Measurements from ENCODE around the gene PDCD10. TPM values are rescaled to one million over a fixed set of nuclear protein-coding genes. Genes with fewer than 3 reads are reported as not detected.

Gene PDCD10
- total RNA-seq = 66.2 and 74.5 TPM in 2 replicates

- peaks cover 5% of the 10 kb centered on the region for H3K4me1 Mint-ChIP-seq (ENCODE audit: low read depth)
These were observed at the start of gene PDCD10 for GRCh38 chr3:167734498-167735232. Gene PDCD10 (minus strand): TSS chr3:167734892. CDS start chr3:167720157, 14,735 bp downstream.

GRCh38 chr3:167783781-167784180 lies 49.1 kb upstream of the PDCD10 start:
- Mint-ChIP-seq H3K4me1 (ENCODE audit: low read depth) (no peaks in the 10 kb centered on the region), H3K9me3 (no peaks in the 10 kb centered on the region), H3K27ac (no peak overlapping the region), H3K36me3 (ENCODE audit: low read depth) (no peaks in the 10 kb centered on the region), H3K4me3 (no peak overlapping the region), H3K27me3 (ENCODE audit: insufficient read depth) (peaks cover 3% of the 10 kb centered on the region)
- intact Hi-C loops (cut with micrococcal nuclease) = no loop called here
- no peak for DNase-seq (ENCODE audit: low spot score)

More at GRCh38 chr3:167734498-167735232, at the start of gene PDCD10:
- Mint-ChIP-seq H3K36me3 (ENCODE audit: low read depth) (no peaks in the 10 kb centered on the region), H3K9me3 (no peaks in the 10 kb centered on the region), H3K27ac (no peak within 1 kb of the TSS), H3K4me3 (no peak within 1 kb of the TSS), H3K27me3 (ENCODE audit: insufficient read depth) (no peaks in the 10 kb centered on the region)
- peak; percentile 97 for DNase-seq (ENCODE audit: low spot score)
- intact Hi-C loops (cut with micrococcal nuclease) = loop anchor here (1.0 to 5.0 kb wide), 5 partner anchors 43 to 362 kb away; partner anchors contain the start of gene ZBBX

- no peaks in the 10 kb centered on the region for H3K4me1 Mint-ChIP-seq (ENCODE audit: low read depth)
- peaks cover 3% of the 10 kb centered on the region for H3K27me3 Mint-ChIP-seq (ENCODE audit: insufficient read depth)
- intact Hi-C loops (cut with micrococcal nuclease) = no loop called here
- H3K27ac Mint-ChIP-seq = no peak overlapping the region
- H3K4me3 Mint-ChIP-seq = no peak overlapping the region
- H3K9me3 Mint-ChIP-seq = no peaks in the 10 kb centered on the region
- H3K36me3 Mint-ChIP-seq (ENCODE audit: low read depth) = no peaks in the 10 kb centered on the region
- DNase-seq (ENCODE audit: low spot score) = no peak
These were observed 45.7 kb upstream of the PDCD10 start for GRCh38 chr3:167780214-167780883.

GRCh38 chr3:167777356-167777755 lies 42.7 kb upstream of the PDCD10 start:
- intact Hi-C loops (cut with micrococcal nuclease) = no loop called here
- Mint-ChIP-seq H3K36me3 (ENCODE audit: low read depth) (no peaks in the 10 kb centered on the region), H3K9me3 (no peaks in the 10 kb centered on the region), H3K27ac (no peak overlapping the region), H3K4me1 (ENCODE audit: low read depth) (no peaks in the 10 kb centered on the region), H3K27me3 (ENCODE audit: insufficient read depth) (no peaks in the 10 kb centered on the region), H3K4me3 (no peak overlapping the region)
- no peak for DNase-seq (ENCODE audit: low spot score)

- H3K36me3 Mint-ChIP-seq (ENCODE audit: low read depth) = no peaks in the 10 kb centered on the region
- H3K9me3 Mint-ChIP-seq = no peaks in the 10 kb centered on the region
- DNase-seq (ENCODE audit: low spot score) = no peak
- intact Hi-C loops (cut with micrococcal nuclease) = no loop called here
- no peak overlapping the region for H3K4me3 Mint-ChIP-seq
- no peaks in the 10 kb centered on the region for H3K4me1 Mint-ChIP-seq (ENCODE audit: low read depth)
- peaks cover 2% of the 10 kb centered on the region for H3K27me3 Mint-ChIP-seq (ENCODE audit: insufficient read depth)
- no peak overlapping the region for H3K27ac Mint-ChIP-seq
These were observed 41.5 kb upstream of the PDCD10 start for GRCh38 chr3:167776066-167776685.

GRCh38 chr3:167773584-167773983 lies 38.9 kb upstream of the PDCD10 start:
- Mint-ChIP-seq H3K36me3 (ENCODE audit: low read depth) (no peaks in the 10 kb centered on the region), H3K4me1 (ENCODE audit: low read depth) (no peaks in the 10 kb centered on the region), H3K27me3 (ENCODE audit: insufficient read depth) (peaks cover 2% of the 10 kb centered on the region), H3K9me3 (no peaks in the 10 kb centered on the region), H3K27ac (no peak overlapping the region), H3K4me3 (no peak overlapping the region)
- intact Hi-C loops (cut with micrococcal nuclease) = loop anchor here (1.0 kb wide), 1 partner anchor 12 kb away; no protein-coding TSS in a partner anchor
- no peak for DNase-seq (ENCODE audit: low spot score)

- Mint-ChIP-seq H3K36me3 (ENCODE audit: low read depth) (no peaks in the 10 kb centered on the region), H3K4me3 (no peak overlapping the region), H3K9me3 (no peaks in the 10 kb centered on the region), H3K4me1 (ENCODE audit: low read depth) (no peaks in the 10 kb centered on the region), H3K27me3 (ENCODE audit: insufficient read depth) (peaks cover 2% of the 10 kb centered on the region), H3K27ac (no peak overlapping the region)
- no peak for DNase-seq (ENCODE audit: low spot score)
- intact Hi-C loops (cut with micrococcal nuclease) = loop anchor here (1.0 kb wide), 1 partner anchor 12 kb away; no protein-coding TSS in a partner anchor
These were observed 38.3 kb upstream of the PDCD10 start for GRCh38 chr3:167772992-167773391.

GRCh38 chr3:167762296-167762695 lies 27.6 kb upstream of the PDCD10 start:
- DNase-seq (ENCODE audit: low spot score) = no peak
- Mint-ChIP-seq H3K27ac (no peak overlapping the region), H3K9me3 (no peaks in the 10 kb centered on the region), H3K4me3 (no peak overlapping the region), H3K4me1 (ENCODE audit: low read depth) (no peaks in the 10 kb centered on the region), H3K36me3 (ENCODE audit: low read depth) (no peaks in the 10 kb centered on the region), H3K27me3 (ENCODE audit: insufficient read depth) (peaks cover 2% of the 10 kb centered on the region)
- intact Hi-C loops (cut with micrococcal nuclease) = no loop called here

- Mint-ChIP-seq H3K27me3 (ENCODE audit: insufficient read depth) (peaks cover 5% of the 10 kb centered on the region), H3K36me3 (ENCODE audit: low read depth) (no peaks in the 10 kb centered on the region), H3K4me1 (ENCODE audit: low read depth) (no peaks in the 10 kb centered on the region), H3K9me3 (no peaks in the 10 kb centered on the region), H3K4me3 (no peak overlapping the region), H3K27ac (no peak overlapping the region)
- intact Hi-C loops (cut with micrococcal nuclease) = no loop called here
- no peak for DNase-seq (ENCODE audit: low spot score)
These were observed 26.6 kb upstream of the PDCD10 start for GRCh38 chr3:167761302-167761701.

GRCh38 chr3:167754049-167754448 lies 19.4 kb upstream of the PDCD10 start:
- Mint-ChIP-seq H3K4me1 (ENCODE audit: low read depth) (peaks cover 7% of the 10 kb centered on the region), H3K27ac (no peak overlapping the region), H3K9me3 (no peaks in the 10 kb centered on the region), H3K36me3 (ENCODE audit: low read depth) (no peaks in the 10 kb centered on the region), H3K27me3 (ENCODE audit: insufficient read depth) (peaks cover 3% of the 10 kb centered on the region), H3K4me3 (no peak overlapping the region)
- intact Hi-C loops (cut with micrococcal nuclease) = no loop called here
- DNase-seq (ENCODE audit: low spot score) = no peak

GRCh38 chr3:167750272-167750971 lies 15.7 kb upstream of the PDCD10 start:
- DNase-seq (ENCODE audit: low spot score) = no peak
- H3K4me1 Mint-ChIP-seq (ENCODE audit: low read depth) = peaks cover 7% of the 10 kb centered on the region
- no peak overlapping the region for H3K27ac Mint-ChIP-seq

GRCh38 chr3:167749728-167750127 lies 15.0 kb upstream of the PDCD10 start:
- DNase-seq (ENCODE audit: low spot score) = no peak
- H3K27ac Mint-ChIP-seq = no peak overlapping the region
- H3K36me3 Mint-ChIP-seq (ENCODE audit: low read depth) = no peaks in the 10 kb centered on the region
- no peak overlapping the region for H3K4me3 Mint-ChIP-seq
- intact Hi-C loops (cut with micrococcal nuclease) = no loop called here
- H3K27me3 Mint-ChIP-seq (ENCODE audit: insufficient read depth) = no peaks in the 10 kb centered on the region
- H3K4me1 Mint-ChIP-seq (ENCODE audit: low read depth) = peaks cover 7% of the 10 kb centered on the region
- no peaks in the 10 kb centered on the region for H3K9me3 Mint-ChIP-seq

More at GRCh38 chr3:167750272-167750971, 15.7 kb upstream of the PDCD10 start:
- intact Hi-C loops (cut with micrococcal nuclease) = no loop called here
- H3K27me3 Mint-ChIP-seq (ENCODE audit: insufficient read depth) = no peaks in the 10 kb centered on the region
- no peaks in the 10 kb centered on the region for H3K36me3 Mint-ChIP-seq (ENCODE audit: low read depth)
- H3K9me3 Mint-ChIP-seq = no peaks in the 10 kb centered on the region
- no peak overlapping the region for H3K4me3 Mint-ChIP-seq
